Raji (cell line): ENCODE results near the gene RGS17.

Experiments used
- POLR2A ChIP-seq: IDR thresholded peaks from 2 replicates; pipeline ENCODE4 v1.6.1; 2011; ENCODE audit warnings: low read depth, low read length, control low read depth; ENCODE audit not compliant: insufficient read depth

RGS17 gene

DNA sequence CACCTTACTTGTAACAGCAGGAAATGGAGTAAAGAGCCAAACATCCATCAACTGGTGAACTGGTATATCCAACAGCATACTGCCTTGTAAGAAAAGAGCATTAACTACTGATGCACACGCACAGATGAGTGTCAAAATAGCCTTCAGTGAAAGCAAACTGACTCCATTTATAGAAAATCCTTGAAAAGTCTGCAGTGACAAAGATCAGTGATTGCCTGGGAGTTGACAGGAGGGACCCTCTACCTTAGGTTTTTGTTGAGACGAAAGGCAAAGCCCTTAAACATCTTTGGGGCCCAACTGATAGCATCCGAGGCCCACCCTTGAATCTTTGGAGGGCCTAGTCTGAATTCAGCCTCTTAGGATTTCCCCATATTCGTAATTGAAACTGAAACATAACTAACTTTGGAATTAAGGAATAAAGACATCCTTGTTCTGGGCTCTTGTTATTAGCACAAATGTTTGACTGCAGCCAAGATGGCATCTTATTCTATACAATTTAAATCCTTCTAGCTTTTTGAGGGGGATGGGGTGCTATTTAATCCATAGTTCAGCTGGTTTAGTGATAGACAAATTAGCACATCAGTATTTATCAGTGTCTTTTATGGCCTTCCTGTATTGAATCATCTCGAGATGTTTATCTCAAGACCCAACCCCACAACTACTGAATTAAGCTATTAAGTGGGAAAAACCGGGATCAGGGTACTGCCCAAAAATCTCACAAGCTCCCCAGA is 161.2 kb downstream of the RGS17 start:
- TF ChIP-seq POLR2A, result no peak

DNA sequence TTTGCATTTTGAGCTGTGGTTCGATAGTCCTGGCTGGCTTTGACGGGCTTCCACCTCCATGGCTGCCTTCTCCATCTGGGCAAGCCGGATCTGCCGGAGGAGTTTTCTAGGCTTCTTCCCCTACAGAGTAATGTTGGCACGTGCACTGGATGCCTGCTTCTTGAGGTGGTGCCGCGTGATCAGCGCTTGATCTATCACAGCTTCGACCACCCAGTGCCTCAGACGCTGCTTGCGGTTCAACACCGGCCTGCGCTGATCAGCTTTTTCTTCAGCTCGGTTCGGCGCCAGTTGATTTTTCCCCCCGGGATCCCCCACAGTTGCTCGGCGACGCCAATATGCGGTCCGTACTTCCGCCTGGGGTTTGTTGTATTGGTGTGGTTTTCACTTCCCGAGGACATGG is 171.7 kb downstream of the RGS17 start:
- no peak for TF ChIP-seq POLR2A

DNA sequence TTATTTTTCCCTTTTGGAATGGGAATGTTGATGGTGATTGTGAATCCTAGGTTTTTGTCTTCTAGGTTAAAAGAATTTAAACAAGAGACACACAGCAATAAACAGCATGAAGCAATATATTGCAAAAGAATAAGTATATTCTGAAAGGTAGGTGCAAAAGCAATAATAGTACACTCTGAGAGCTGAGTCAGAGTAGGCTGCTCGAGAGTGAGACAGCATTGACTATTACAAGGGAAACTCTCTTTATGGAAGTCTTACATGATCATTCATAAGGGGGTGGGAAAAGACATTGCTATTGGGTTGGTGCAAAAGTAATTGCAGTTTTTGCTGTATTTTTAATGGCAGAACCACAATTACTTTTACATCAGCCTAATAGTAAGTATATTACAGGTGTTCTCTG is 173.3 kb downstream of the RGS17 start:
- TF ChIP-seq POLR2A, result no peak
